PC-9 (cell line): ENCODE results near the gene OSBPL8.

Experiments
- CTCF ChIP-seq: fragments of 200-600 bp; sonication (generic); conservative IDR thresholded peaks from 2 replicates; pipeline ENCODE4 v1.6.1; 2017; ENCODE audit warnings: mixed run types, antibody characterized with exemption, mild to moderate bottlenecking, moderate library complexity
- EZH2 ChIP-seq: fragments of 200-600 bp; sonication (generic); IDR thresholded peaks from 2 replicates; pipeline ENCODE4 v1.8.0; 2017; ENCODE audit warnings: antibody characterized with exemption, low read depth

GRCh38 chr12:76563061-76563460 lies 3.5 kb upstream of the OSBPL8 start:
- TF ChIP-seq CTCF (no peak), EZH2 (no peak)
